GM11168 (cell line): ENCODE data around the gene KLF16.

ENCODE experiments used
- in situ Hi-C: fragments of 300-500 bp; cut with MboI; formaldehyde crosslinking; loops from one replicate; pipeline ENCODE4 v1.12.0; 2022; ENCODE audit warnings: low sequenced_read_pairs; ENCODE audit not compliant: unreplicated experiment

The KLF16 gene

GRCh38 chr19:1827566-1828278 lies 35.7 kb downstream of the KLF16 start:
- in situ Hi-C loops: no loop called here

- in situ Hi-C loops: no loop called here
Observed at GRCh38 chr19:1826557-1827521, 36.5 kb downstream of the KLF16 start.

DNA sequence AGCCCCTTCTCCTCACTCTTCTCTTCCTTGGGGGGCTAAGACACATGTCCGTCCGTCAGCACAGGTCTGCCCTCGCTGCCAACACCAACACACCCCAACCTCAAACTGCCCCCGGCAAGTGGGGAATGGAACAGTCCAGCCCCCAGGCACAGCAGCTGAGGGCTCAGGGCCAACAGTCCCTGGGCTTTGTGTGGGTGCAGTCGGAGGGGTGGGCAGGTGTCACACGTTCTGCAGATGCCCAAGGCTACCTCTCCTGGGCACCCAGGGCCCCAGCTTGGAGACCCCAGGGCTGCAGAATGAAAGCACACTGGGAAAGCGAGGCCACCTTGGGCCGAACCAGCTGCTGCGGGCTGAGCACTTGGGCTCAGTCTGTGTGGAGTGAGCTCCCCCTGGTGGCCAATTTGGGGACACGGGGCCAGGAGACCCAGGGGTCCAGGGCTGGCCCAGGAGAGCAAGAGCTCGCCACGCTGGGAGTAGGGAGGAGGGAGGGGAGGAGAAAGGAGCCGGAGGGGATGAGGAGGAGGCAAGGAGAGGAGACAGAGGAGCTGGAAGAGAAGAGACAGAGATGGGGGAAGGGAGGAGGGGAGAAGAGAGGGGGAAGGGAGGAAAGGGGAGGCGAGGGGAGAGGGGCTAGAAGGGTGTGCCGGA lies 37.3 kb downstream of the KLF16 start:
- in situ Hi-C loops: no loop called here

GRCh38 chr19:1824252-1824622 lies 39.1 kb downstream of the KLF16 start:
- in situ Hi-C loops: no loop called here

DNA sequence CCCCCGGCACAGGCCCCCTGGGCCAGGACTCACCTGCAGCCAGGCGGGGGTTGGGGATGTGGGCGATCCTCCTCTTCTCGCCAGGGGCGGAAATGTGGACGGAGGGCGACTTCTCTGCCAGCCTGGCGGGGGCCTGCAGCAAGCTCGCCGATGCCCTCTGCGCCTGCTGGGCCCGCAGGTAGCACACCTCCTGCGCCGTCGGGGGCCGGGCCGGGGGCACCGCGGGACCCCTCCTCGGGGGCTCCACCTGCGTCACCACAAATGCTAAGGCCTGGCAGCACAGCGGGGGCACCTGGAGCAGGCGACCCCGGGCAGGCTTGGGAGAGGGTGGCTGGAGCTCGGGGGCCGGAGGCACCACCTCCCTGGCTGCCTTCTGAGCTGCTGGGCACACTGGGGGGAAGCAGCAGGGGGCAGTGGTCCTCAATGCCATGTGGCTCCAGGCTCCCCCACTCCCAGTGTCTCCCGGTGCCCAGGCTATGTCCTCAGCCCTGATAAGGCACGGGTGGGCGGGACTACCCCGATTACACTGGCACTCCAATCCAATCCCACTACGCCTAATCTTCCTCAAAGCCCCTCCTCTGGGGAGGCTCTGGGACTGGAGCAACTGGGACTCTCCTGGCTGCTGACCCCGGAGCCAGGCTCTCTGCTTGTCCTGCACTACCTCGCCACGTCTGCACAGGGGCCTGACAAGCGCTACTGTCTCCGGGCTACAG lies 39.7 kb downstream of the KLF16 start:
- in situ Hi-C loops: no loop called here

DNA sequence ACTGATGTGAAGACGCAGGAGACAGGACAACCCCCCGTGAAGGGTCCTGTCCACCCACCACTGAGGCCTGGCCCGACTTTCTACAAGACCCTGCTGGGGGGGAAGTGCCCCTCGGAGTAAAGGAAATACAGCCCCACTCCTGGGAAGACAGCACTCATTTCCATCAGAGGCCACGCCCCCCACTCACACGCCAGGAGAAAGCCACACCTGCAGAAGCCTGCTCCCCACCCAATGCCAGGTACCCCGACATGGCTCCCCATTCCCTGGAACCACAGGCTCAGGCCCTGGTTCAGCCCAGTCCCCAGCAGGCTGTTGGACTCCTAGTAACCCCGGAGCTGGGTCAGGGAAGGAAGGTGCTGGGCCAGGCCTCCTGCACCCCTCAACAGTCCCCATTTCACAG lies 40.4 kb downstream of the KLF16 start:
- in situ Hi-C loops: no loop called here

DNA sequence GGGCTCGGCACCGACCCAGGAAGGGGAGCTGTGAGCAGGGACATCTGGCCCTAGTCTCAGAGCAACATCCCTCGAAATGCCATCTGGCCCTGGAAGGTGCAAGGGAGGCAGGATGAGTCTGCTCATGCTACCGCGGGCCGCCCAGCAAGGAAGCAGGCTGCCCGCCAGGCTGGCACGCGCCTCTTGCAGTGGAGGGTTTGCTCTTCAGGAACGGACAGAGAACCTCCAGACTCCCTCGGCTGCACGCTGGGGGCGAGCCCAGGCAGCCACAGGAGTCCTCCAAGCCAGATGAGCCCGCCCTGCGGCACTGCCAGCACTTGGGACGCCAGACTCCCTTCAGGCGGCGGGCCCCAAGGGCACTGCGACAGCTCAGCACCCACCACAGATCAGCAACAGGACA lies 41.2 kb downstream of the KLF16 start:
- in situ Hi-C loops: no loop called here

- in situ Hi-C loops: no loop called here
Observed at GRCh38 chr19:1819341-1820255, 43.8 kb downstream of the KLF16 start.

DNA sequence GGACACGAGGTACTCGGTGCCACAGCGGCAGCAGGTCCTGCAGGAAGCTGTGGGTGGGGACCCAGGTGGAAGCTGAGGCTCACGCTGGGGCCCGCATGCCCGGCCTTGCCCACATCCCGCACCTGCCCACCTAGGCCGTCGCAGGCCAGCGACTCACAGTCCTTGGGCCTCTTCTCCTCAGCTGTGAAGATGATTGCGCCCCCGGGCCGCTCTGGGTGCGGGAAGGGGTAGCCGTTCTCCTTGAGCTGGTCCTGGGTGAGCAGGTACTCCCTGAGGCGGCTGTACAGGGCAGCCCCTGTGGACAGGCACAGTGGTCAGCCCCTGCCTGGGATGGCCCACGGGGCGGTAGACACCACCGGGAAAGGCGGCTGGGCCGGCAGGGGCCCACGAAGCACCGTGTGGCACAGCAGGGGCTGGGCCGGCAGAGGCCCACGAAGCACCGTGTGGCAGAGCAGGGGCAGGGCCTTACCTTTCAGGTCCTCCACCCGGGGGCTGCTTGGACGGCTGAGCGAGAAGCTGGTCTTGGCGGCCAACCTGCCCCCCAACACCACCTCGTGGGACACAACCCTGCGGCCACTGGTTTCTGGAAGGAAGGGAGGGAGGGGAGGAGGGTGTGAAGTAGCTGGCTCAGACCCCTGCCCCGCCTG lies 44.7 kb downstream of the KLF16 start:
- in situ Hi-C loops: no loop called here

DNA sequence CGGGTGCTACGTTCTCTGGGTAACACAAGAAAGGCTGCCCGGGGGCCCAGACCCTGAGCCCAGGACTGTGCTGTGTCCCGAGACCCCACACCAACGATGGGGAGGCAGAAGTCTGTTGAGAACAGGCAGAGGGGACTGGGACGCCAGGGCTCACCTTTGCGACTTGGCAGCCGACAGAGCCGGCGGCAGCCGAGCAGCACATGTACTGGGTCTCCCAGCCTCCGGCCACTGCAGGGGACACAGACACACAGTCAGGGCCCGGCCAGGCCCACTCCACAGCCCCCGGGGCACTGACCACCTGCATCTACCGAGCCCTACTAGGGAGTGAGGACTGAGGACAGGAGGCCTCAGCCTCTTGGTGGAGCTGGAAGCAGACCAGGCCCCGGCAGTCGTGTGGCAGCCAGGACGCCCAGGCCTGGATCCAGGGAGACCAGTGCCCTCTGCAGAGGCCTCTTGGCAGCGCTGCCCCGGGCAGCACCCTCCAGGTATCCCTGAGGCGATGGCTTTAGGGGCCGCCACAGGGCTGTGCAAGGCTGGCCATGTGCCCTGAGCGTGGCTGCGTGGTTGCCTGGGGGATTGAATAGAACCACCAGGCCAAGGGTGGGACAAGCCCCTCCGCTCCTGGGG lies 45.7 kb downstream of the KLF16 start:
- in situ Hi-C loops: no loop called here

GRCh38 chr19:1816530-1817298 lies 46.7 kb downstream of the KLF16 start:
- in situ Hi-C loops: no loop called here

- in situ Hi-C loops: no loop called here
Observed at GRCh38 chr19:1815605-1816529, 47.5 kb downstream of the KLF16 start.

- in situ Hi-C loops: no loop called here
Observed at GRCh38 chr19:1814833-1815604, 48.4 kb downstream of the KLF16 start.

- in situ Hi-C loops: no loop called here
Observed at GRCh38 chr19:1814391-1814790, 49.0 kb downstream of the KLF16 start.

DNA sequence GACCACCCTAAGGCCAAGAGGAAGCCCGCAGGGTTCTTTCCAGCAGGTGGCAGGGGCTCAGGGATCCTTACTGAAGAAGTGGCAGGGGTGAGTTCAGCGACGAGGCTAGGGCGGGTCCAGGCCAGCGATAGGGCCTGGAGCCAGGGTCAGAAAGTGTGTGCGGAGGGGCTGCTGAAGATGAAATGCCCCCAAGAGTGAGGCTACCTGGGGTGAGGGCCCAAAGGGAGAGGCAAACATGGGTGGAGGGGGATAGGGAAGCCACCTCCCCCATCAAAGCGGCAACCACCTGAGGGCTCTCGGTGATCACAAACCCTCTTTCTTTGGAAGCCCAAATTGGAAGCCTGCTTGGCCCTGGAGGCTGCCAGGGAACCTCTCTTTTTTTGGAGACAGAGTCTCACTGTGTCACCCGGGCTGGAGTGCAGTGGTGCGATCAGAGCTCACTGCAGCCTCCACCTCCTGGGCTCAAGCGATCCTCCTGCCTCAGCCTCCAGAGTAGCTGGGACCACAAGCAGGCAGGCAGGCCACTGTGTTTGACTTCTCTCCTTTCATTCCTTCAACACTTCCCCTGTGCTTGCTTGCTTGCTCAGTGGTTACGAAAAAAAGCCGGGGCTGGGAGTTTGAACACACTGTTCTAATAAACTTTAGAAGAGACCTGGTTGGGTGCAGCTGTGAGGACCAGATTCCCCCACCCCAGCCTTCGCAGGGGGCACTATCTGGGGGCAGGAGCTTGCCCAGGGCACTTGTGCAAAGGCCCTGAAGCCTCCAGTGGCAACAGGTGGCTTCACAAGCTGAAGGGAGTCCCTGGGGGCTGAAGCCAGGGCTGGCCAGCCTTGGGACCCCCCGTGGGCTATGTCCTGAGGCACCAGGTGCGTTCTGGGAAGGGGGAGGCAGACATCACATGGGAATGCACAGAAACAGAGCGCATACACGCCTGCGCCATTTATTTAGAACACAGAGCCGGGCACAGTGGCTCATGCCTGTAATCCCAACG lies 49.9 kb downstream of the KLF16 start:
- in situ Hi-C loops: no loop called here
